Kidney epithelial cell (primary cell): Measurements from ENCODE around the gene POLR1A. TPM values are rescaled to one million over a fixed set of nuclear protein-coding genes. Genes with fewer than 3 reads are reported as not detected.

Experiments
- DNase-seq: peaks from one replicate; pipeline ENCODE4 v3.0.0-alpha.2; 2010; ENCODE audit warnings: low read depth
- H3K27me3 ChIP-seq: 2 replicates; pipeline ENCODE4 v1.6.0; 2011; ENCODE audit warnings: low read length; ENCODE audit not compliant: control insufficient read depth, insufficient read depth
- H3K36me3 ChIP-seq: 2 replicates; pipeline ENCODE4 v1.5.1; 2011; ENCODE audit warnings: low read length; ENCODE audit not compliant: control insufficient read depth, insufficient read depth
- H3K4me3 ChIP-seq: 2 replicates; pipeline ENCODE4 v1.5.1; 2011; ENCODE audit warnings: low read depth, mild to moderate bottlenecking, control low read depth, low read length
- total RNA-seq: library from RNA; depleted of rRNA; stranded (reverse); fragments of >200 nt; gene quantifications from 2 replicates; pipeline ENCODE4 v1.2.3, GENCODE V29; 2015
- TF ChIP-seq, protein P1 (sequence below): IDR thresholded peaks from 2 replicates; pipeline ENCODE4 v1.5.1; 2011; ENCODE audit warnings: mild to moderate bottlenecking, moderate library complexity, low read length, control low read depth, inconsistent platforms; ENCODE audit not compliant: insufficient read depth, poor library complexity, severe bottlenecking

The POLR1A gene
- total RNA-seq, 1 donor from 2014 or later = 33.7 TPM

- H3K36me3 ChIP-seq = peaks cover 3% of the 10 kb centered on the region
- no peak overlapping the region for H3K4me3 ChIP-seq
- H3K27me3 ChIP-seq = no peaks in the 10 kb centered on the region
- no peak for DNase-seq
- TF ChIP-seq, protein P1, sequence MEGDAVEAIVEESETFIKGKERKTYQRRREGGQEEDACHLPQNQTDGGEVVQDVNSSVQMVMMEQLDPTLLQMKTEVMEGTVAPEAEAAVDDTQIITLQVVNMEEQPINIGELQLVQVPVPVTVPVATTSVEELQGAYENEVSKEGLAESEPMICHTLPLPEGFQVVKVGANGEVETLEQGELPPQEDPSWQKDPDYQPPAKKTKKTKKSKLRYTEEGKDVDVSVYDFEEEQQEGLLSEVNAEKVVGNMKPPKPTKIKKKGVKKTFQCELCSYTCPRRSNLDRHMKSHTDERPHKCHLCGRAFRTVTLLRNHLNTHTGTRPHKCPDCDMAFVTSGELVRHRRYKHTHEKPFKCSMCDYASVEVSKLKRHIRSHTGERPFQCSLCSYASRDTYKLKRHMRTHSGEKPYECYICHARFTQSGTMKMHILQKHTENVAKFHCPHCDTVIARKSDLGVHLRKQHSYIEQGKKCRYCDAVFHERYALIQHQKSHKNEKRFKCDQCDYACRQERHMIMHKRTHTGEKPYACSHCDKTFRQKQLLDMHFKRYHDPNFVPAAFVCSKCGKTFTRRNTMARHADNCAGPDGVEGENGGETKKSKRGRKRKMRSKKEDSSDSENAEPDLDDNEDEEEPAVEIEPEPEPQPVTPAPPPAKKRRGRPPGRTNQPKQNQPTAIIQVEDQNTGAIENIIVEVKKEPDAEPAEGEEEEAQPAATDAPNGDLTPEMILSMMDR = peak; percentile 40
Measured at GRCh38 chr2:86087936-86088850, 17.5 kb downstream of the POLR1A start.

GRCh38 chr2:86082756-86083155 lies 22.9 kb downstream of the POLR1A start:
- TF ChIP-seq, protein P1 = no peak
- Histone ChIP-seq H3K27me3 (no peaks in the 10 kb centered on the region), H3K4me3 (no peak overlapping the region), H3K36me3 (peaks cover 1% of the 10 kb centered on the region)
- DNase-seq = no peak

DNA sequence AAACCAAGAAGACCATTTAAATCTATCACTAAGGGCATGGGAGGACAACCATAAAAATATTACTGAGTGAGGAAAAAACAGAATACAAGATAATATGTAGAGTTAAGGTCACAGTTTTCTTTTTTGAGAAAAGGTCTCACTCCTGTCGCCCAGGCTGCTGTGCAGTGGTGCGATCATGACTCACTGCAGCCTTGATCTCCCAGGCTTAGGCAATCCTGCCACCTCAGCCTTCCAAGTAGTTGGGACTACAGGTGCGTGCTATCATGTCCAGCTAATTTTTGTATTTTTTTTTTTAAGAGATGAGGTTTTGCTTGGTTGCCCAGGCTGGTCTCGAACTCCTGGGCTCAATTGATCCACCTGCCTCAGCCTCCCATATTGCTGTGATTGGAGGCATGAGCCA lies 24.0 kb downstream of the POLR1A start:
- Histone ChIP-seq H3K4me3 (no peak overlapping the region), H3K36me3 (peaks cover 1% of the 10 kb centered on the region), H3K27me3 (no peaks in the 10 kb centered on the region)
- DNase-seq = no peak
- TF ChIP-seq, protein P1 = no peak

- TF ChIP-seq, protein P1 = peak; percentile 89
- Histone ChIP-seq H3K4me3 (no peak overlapping the region), H3K36me3 (no peaks in the 10 kb centered on the region), H3K27me3 (no peaks in the 10 kb centered on the region)
- no peak for DNase-seq
Measured at GRCh38 chr2:86079981-86080911, 25.4 kb downstream of the POLR1A start.

- no peaks in the 10 kb centered on the region for H3K36me3 ChIP-seq
- DNase-seq = no peak
- TF ChIP-seq, protein P1 = peak; percentile 53
- no peak overlapping the region for H3K4me3 ChIP-seq
- no peaks in the 10 kb centered on the region for H3K27me3 ChIP-seq
Measured at GRCh38 chr2:86078774-86079545, 26.7 kb downstream of the POLR1A start.
